CD14-positive monocyte (primary cell): Measurements from ENCODE around the gene EPYC. TPM values are rescaled to one million over a fixed set of nuclear protein-coding genes. Genes with fewer than 3 reads are reported as not detected.

Source experiments
- DNase-seq, 3 donors: peaks; one replicate each; pipeline ENCODE4 v3.0.0-alpha.2; 2011 to 2022
- H2AFZ ChIP-seq: 2 replicates; pipeline ENCODE4 v1.6.0; 2012; ENCODE audit warnings: mild to moderate bottlenecking, low read depth, low read length, inconsistent platforms; ENCODE audit not compliant: insufficient read depth, poor library complexity, severe bottlenecking
- H3K27ac ChIP-seq, 2 donors: 1 replicate in 1 of 2; 2 replicates in 1 of 2; pipeline ENCODE4 v1.5.1; 2012 to 2013; ENCODE audit warnings: low read length in 2 of 2, control low read depth in 1 of 2, inconsistent platforms in 1 of 2, low read depth in 1 of 2, mild to moderate bottlenecking in 1 of 2
- H3K27me3 ChIP-seq, 2 donors: one replicate each; pipeline versions ENCODE4 v1.6.0 to v1.6.1; 2011 to 2013; ENCODE audit warnings: low read length in 2 of 2; ENCODE audit not compliant: control insufficient read depth in 2 of 2, insufficient read depth in 2 of 2
- H3K36me3 ChIP-seq, 2 donors: replicated peaks in 1 of 2; 1 replicate in 1 of 2; 2 replicates in 1 of 2; pipeline versions ENCODE4 v1.5.1 to v1.6.1; 2012 to 2013; ENCODE audit warnings: low read length in 2 of 2, control low read depth in 1 of 2, inconsistent platforms in 1 of 2, mild to moderate bottlenecking in 1 of 2; ENCODE audit not compliant: insufficient read depth in 2 of 2, control insufficient read depth in 1 of 2
- H3K4me1 ChIP-seq, 2 donors: 1 replicate in 1 of 2; 2 replicates in 1 of 2; pipeline versions ENCODE4 v1.5.1 to v1.6.1; 2012 to 2013; ENCODE audit warnings: low read length in 2 of 2, control low read depth in 1 of 2, inconsistent platforms in 1 of 2, mild to moderate bottlenecking in 1 of 2, moderate library complexity in 1 of 2; ENCODE audit not compliant: insufficient read depth in 2 of 2, control insufficient read depth in 1 of 2
- H3K4me2 ChIP-seq: replicated peaks from 2 replicates; pipeline ENCODE3; 2012; ENCODE audit warnings: low read length, moderate library complexity, mild to moderate bottlenecking; ENCODE audit not compliant: poor library complexity, severe bottlenecking; ENCODE audit errors: extremely low read depth
- H3K4me3 ChIP-seq, 3 experiments: fragments of 200-600 bp in 1 of 3; sonication (generic) in 1 of 3; replicated peaks in 1 of 3; 1 replicate in 2 of 3; 2 replicates in 1 of 3; pipeline ENCODE4 v1.5.1; 2011 to 2013; ENCODE audit warnings: low read length in 3 of 3, mild to moderate bottlenecking in 3 of 3, control low read depth in 2 of 3, low read depth in 2 of 3, inconsistent platforms in 1 of 3, moderate library complexity in 1 of 3
- H3K79me2 ChIP-seq: 2 replicates; pipeline ENCODE4 v1.6.0; 2012; ENCODE audit warnings: mild to moderate bottlenecking, control low read depth, inconsistent platforms, low read length, moderate library complexity; ENCODE audit not compliant: insufficient read depth
- H3K9ac ChIP-seq: 2 replicates; pipeline ENCODE4 v1.6.0; 2017; ENCODE audit warnings: low read length, mild to moderate bottlenecking; ENCODE audit not compliant: insufficient read depth, poor library complexity, severe bottlenecking
- H3K9me3 ChIP-seq, 2 donors: replicated peaks in 1 of 2; 1 replicate in 1 of 2; 2 replicates in 1 of 2; pipeline versions ENCODE4 v1.5.1 to v1.6.1; 2012 to 2013; ENCODE audit warnings: low read length in 2 of 2, control low read depth in 1 of 2; ENCODE audit not compliant: control insufficient read depth in 1 of 2, insufficient read depth in 1 of 2
- H4K20me1 ChIP-seq: 2 replicates; pipeline ENCODE4 v1.6.0; 2012; ENCODE audit warnings: mild to moderate bottlenecking, low read length, control low read depth, moderate library complexity; ENCODE audit not compliant: insufficient read depth
- H3K27ac Mint-ChIP-seq, 7 donors: one replicate each; pipeline ENCODE4 v1.8.0; 2020; ENCODE audit warnings: mild to moderate bottlenecking in 7 of 7, mixed read lengths in 7 of 7, moderate library complexity in 6 of 7, inconsistent platforms in 2 of 7
- H3K27me3 Mint-ChIP-seq, 3 donors: one replicate each; pipeline ENCODE4 v1.8.0; 2021 to 2022; ENCODE audit warnings: low read depth in 3 of 3, mild to moderate bottlenecking in 3 of 3, mixed read lengths in 3 of 3, moderate library complexity in 3 of 3, inconsistent platforms in 1 of 3
- H3K36me3 Mint-ChIP-seq, 2 donors: one replicate each; pipeline ENCODE4 v1.8.0; 2020; ENCODE audit warnings: mixed read lengths in 2 of 2, inconsistent platforms in 1 of 2, mild to moderate bottlenecking in 1 of 2
- H3K4me1 Mint-ChIP-seq: one replicate; pipeline ENCODE4 v1.8.0; 2020; ENCODE audit warnings: mild to moderate bottlenecking, mixed read lengths
- H3K4me3 Mint-ChIP-seq, 2 donors: one replicate each; pipeline ENCODE4 v1.8.0; 2020; ENCODE audit warnings: mild to moderate bottlenecking in 2 of 2, mixed read lengths in 2 of 2, moderate library complexity in 1 of 2
- H3K9me3 Mint-ChIP-seq, 7 donors: one replicate each; pipeline ENCODE4 v1.8.0; 2020 to 2022; ENCODE audit warnings: mixed read lengths in 7 of 7, mild to moderate bottlenecking in 6 of 7, moderate library complexity in 6 of 7, inconsistent platforms in 2 of 7
- WGBS: methylation state at CpG from one replicate; pipeline ENCODE4 v1.1.5; 2013; ENCODE audit warnings: missing lambda C conversion rate; ENCODE audit not compliant: insufficient coverage; 5-methylcytosine and 5-hydroxymethylcytosine counted together
- intact Hi-C, 2 donors: fragments of 100-400 bp; cut with micrococcal nuclease; formaldehyde crosslinking; loops; one replicate each; pipeline versions ENCODE4 v1.15.0 to v1.15.1; 2023
- polyA plus RNA-seq, 3 donors: library from polyadenylated mRNA; depleted of rRNA in 1 of 3; unstranded in 2 of 3; stranded (reverse) in 1 of 3; fragments of 300-500 nt in 2 of 3; fragments of >200 nt in 1 of 3; fragmentation: Illumina TruSeq in 2 of 3; gene quantifications; 1 replicate in 2 of 3; 2 replicates in 1 of 3; pipeline ENCODE4 v1.2.3, GENCODE V29; 2012 to 2021
- TF ChIP-seq, protein P1 (sequence below): fragments of 200-600 bp; IDR thresholded peaks from one replicate; pipeline ENCODE4 v1.8.0; 2022; ENCODE audit warnings: antibody characterized with exemption, mild to moderate bottlenecking

The EPYC gene
- polyA plus RNA-seq, 3 donors: not detected

DNA sequence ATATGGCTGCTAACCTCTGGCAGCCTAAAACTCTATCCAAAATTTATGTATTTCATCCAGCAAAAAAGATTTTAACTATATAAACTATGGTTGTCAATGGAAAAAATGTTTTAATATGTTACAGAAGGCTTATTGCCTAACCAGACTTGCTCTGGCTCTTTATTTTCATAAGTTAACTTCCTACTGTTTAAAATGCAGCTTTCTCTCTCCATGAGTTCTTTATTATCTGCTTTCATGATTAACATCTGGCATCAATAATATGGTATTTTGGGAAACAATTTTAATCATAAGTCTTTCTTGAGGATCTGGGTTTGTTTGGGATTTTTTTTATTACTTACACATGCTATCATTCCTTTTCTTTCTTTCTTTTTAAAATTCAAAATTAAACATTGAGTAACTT is 32.5 kb upstream of the EPYC start:
- DNase-seq: no peak
- H3K9ac ChIP-seq: no peak overlapping the region
- H2AFZ ChIP-seq: no peak overlapping the region
- no peaks in the 10 kb centered on the region for H3K4me1 ChIP-seq
- TF ChIP-seq, protein P1, sequence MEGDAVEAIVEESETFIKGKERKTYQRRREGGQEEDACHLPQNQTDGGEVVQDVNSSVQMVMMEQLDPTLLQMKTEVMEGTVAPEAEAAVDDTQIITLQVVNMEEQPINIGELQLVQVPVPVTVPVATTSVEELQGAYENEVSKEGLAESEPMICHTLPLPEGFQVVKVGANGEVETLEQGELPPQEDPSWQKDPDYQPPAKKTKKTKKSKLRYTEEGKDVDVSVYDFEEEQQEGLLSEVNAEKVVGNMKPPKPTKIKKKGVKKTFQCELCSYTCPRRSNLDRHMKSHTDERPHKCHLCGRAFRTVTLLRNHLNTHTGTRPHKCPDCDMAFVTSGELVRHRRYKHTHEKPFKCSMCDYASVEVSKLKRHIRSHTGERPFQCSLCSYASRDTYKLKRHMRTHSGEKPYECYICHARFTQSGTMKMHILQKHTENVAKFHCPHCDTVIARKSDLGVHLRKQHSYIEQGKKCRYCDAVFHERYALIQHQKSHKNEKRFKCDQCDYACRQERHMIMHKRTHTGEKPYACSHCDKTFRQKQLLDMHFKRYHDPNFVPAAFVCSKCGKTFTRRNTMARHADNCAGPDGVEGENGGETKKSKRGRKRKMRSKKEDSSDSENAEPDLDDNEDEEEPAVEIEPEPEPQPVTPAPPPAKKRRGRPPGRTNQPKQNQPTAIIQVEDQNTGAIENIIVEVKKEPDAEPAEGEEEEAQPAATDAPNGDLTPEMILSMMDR: no peak
- Mint-ChIP-seq H3K9me3 (peaks cover 0 to 3% (median 0%) of the 10 kb centered on the region in 7 donors), H3K36me3 (no peaks in the 10 kb centered on the region), H3K27me3 (peaks cover 0 to 5% (median 4%) of the 10 kb centered on the region in 3 donors), H3K27ac (no peak overlapping the region), H3K4me1 (no peaks in the 10 kb centered on the region), H3K4me3 (no peak overlapping the region)
- H3K36me3 ChIP-seq: no peaks in the 10 kb centered on the region
- no peak overlapping the region for H3K4me3 ChIP-seq
- H3K79me2 ChIP-seq: no peaks in the 10 kb centered on the region
- no peak overlapping the region for H3K27ac ChIP-seq
- intact Hi-C loops: no loop called here
- no peaks in the 10 kb centered on the region for H3K27me3 ChIP-seq
- no peaks in the 10 kb centered on the region for H3K9me3 ChIP-seq
- H3K4me2 ChIP-seq: no peak overlapping the region
- no peaks in the 10 kb centered on the region for H4K20me1 ChIP-seq

DNA sequence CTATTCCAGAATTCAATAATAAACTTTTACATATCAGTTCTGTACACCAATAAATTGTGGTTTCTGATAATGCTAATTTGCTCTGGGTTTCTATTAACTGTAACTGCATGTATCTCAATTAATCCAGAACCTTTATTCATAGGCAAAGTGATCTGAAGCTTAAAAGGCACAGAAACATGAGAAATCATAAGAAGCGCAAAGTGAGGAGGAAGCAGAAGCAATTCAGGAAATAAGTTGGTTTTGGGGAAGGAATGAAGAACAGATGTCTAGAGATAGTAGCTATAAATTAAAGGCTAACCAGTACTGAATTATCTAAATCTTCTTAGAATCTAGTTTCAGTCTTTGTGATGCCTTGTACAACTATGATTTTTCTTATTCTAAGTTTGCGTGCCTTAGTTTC is 28.5 kb upstream of the EPYC start:
- H3K79me2 ChIP-seq: no peaks in the 10 kb centered on the region
- H3K4me3 ChIP-seq: no peak overlapping the region
- no peak overlapping the region for H3K4me2 ChIP-seq
- H3K27me3 Mint-ChIP-seq: peaks cover 0 to 5% (median 2%) of the 10 kb centered on the region in 3 donors
- H3K27ac Mint-ChIP-seq: no peak overlapping the region
- no peaks in the 10 kb centered on the region for H3K9me3 Mint-ChIP-seq
- H2AFZ ChIP-seq: no peak overlapping the region
- intact Hi-C loops: no loop called here
- no peak overlapping the region for H3K4me3 Mint-ChIP-seq
- no CpG with 5 or more reads among the region's 2 CpGs for WGBS
- H3K9ac ChIP-seq: no peak overlapping the region
- no peaks in the 10 kb centered on the region for H3K4me1 Mint-ChIP-seq
- TF ChIP-seq, protein P1: no peak
- no peaks in the 10 kb centered on the region for H3K27me3 ChIP-seq
- no peaks in the 10 kb centered on the region for H3K36me3 ChIP-seq
- no peaks in the 10 kb centered on the region for H3K4me1 ChIP-seq
- no peak for DNase-seq
- no peak overlapping the region for H3K27ac ChIP-seq
- H3K36me3 Mint-ChIP-seq: no peaks in the 10 kb centered on the region
- H4K20me1 ChIP-seq: no peaks in the 10 kb centered on the region
- no peaks in the 10 kb centered on the region for H3K9me3 ChIP-seq
